GM23338 (cell line): Measurements from ENCODE around the gene CHCHD3.

Experiments used
- CREB1 ChIP-seq: fragments of 250-450 bp; sonication (Bioruptor Pico); IDR thresholded peaks from 2 replicates; pipeline ENCODE4 v1.5.0; 2020; ENCODE audit warnings: low read depth, mild to moderate bottlenecking, moderate library complexity
- EZH2 ChIP-seq: fragments of 200-600 bp; sonication (generic); IDR thresholded peaks from one replicate; pipeline ENCODE4 v1.8.0; 2017; ENCODE audit warnings: antibody characterized with exemption, mild to moderate bottlenecking, low read depth; ENCODE audit not compliant: unreplicated experiment
- EZH2phosphoT487 ChIP-seq: fragments of 200-600 bp; sonication (generic); IDR thresholded peaks from one replicate; pipeline ENCODE4 v1.8.1; 2018; ENCODE audit warnings: antibody characterized with exemption; ENCODE audit not compliant: unreplicated experiment
- NANOG ChIP-seq: IDR thresholded peaks from 2 replicates; pipeline ENCODE4 v1.6.1; 2016; ENCODE audit warnings: antibody characterized with exemption, borderline replicate concordance
- POLR2AphosphoS5 ChIP-seq: IDR thresholded peaks from 2 replicates; pipeline ENCODE4 v1.6.1; 2016; ENCODE audit warnings: antibody characterized with exemption, low read depth
- STAT1 ChIP-seq: IDR thresholded peaks from one replicate; pipeline ENCODE4 v1.6.1; 2016; ENCODE audit warnings: antibody characterized with exemption; ENCODE audit not compliant: unreplicated experiment
- ZNF114 ChIP-seq: fragments of 250-450 bp; sonication (Bioruptor Pico); IDR thresholded peaks from 2 replicates; pipeline ENCODE4 v1.5.0; 2020; ENCODE audit warnings: mild to moderate bottlenecking, moderate library complexity
- TF ChIP-seq, protein P1 (sequence below), 2 experiments: fragments of 200-600 bp in 1 of 2; sonication (generic) in 1 of 2; conservative IDR thresholded peaks; 2 replicates each; pipeline versions ENCODE4 v1.5.1 to v1.6.1; 2016 to 2017; ENCODE audit warnings: antibody characterized with exemption in 2 of 2, low read depth in 2 of 2, mild to moderate bottlenecking in 2 of 2, moderate library complexity in 1 of 2
- TF ChIP-seq, protein P2 (sequence below): IDR thresholded peaks from one replicate; pipeline ENCODE4 v1.6.1; 2018; ENCODE audit warnings: antibody characterized with exemption; ENCODE audit not compliant: unreplicated experiment

DNA sequence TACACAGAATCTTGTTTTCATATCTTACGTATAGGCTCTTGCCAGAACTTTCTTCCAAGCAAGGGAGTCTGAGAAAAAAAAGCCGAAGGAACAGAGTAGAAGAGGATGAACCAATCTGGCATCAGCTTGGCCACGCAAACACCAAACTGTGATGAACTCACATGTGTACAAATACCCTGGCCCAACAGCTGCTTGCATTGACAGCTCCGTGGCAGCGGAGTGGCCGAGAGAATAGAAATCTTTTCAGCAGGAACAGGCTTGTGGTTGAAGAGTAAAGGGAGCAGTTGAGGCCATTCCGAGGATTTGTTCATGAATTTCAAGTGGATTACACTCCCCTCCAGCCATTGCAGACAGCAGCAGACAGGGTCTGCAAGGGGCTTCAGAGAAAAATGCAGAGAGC, 331.8 kb downstream of the CHCHD3 start:
- TF ChIP-seq EZH2 (no peak), POLR2AphosphoS5 (no peak), EZH2phosphoT487 (no peak), CREB1 (CRISPR knock-in tag) (no peak), STAT1 (no peak), NANOG (no peak), ZNF114 (CRISPR knock-in tag) (no peak)
- TF ChIP-seq, protein P1, sequence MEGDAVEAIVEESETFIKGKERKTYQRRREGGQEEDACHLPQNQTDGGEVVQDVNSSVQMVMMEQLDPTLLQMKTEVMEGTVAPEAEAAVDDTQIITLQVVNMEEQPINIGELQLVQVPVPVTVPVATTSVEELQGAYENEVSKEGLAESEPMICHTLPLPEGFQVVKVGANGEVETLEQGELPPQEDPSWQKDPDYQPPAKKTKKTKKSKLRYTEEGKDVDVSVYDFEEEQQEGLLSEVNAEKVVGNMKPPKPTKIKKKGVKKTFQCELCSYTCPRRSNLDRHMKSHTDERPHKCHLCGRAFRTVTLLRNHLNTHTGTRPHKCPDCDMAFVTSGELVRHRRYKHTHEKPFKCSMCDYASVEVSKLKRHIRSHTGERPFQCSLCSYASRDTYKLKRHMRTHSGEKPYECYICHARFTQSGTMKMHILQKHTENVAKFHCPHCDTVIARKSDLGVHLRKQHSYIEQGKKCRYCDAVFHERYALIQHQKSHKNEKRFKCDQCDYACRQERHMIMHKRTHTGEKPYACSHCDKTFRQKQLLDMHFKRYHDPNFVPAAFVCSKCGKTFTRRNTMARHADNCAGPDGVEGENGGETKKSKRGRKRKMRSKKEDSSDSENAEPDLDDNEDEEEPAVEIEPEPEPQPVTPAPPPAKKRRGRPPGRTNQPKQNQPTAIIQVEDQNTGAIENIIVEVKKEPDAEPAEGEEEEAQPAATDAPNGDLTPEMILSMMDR (conservative IDR thresholded peaks at IDR 0.05; ENCODE audit: low read depth in 2 of 2), result no peak
- TF ChIP-seq, protein P2, sequence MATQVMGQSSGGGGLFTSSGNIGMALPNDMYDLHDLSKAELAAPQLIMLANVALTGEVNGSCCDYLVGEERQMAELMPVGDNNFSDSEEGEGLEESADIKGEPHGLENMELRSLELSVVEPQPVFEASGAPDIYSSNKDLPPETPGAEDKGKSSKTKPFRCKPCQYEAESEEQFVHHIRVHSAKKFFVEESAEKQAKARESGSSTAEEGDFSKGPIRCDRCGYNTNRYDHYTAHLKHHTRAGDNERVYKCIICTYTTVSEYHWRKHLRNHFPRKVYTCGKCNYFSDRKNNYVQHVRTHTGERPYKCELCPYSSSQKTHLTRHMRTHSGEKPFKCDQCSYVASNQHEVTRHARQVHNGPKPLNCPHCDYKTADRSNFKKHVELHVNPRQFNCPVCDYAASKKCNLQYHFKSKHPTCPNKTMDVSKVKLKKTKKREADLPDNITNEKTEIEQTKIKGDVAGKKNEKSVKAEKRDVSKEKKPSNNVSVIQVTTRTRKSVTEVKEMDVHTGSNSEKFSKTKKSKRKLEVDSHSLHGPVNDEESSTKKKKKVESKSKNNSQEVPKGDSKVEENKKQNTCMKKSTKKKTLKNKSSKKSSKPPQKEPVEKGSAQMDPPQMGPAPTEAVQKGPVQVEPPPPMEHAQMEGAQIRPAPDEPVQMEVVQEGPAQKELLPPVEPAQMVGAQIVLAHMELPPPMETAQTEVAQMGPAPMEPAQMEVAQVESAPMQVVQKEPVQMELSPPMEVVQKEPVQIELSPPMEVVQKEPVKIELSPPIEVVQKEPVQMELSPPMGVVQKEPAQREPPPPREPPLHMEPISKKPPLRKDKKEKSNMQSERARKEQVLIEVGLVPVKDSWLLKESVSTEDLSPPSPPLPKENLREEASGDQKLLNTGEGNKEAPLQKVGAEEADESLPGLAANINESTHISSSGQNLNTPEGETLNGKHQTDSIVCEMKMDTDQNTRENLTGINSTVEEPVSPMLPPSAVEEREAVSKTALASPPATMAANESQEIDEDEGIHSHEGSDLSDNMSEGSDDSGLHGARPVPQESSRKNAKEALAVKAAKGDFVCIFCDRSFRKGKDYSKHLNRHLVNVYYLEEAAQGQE, result no peak
